GM21723 (cell line): ENCODE measurements around the gene KRT35.

ENCODE experiments used
- ATAC-seq: cut with Tn5 transposase; IDR thresholded peaks from one replicate; pipeline ENCODE4 v1.9.1; 2021; ENCODE audit warnings: mild to moderate bottlenecking, moderate library complexity; ENCODE audit not compliant: unreplicated experiment

KRT35 gene

DNA sequence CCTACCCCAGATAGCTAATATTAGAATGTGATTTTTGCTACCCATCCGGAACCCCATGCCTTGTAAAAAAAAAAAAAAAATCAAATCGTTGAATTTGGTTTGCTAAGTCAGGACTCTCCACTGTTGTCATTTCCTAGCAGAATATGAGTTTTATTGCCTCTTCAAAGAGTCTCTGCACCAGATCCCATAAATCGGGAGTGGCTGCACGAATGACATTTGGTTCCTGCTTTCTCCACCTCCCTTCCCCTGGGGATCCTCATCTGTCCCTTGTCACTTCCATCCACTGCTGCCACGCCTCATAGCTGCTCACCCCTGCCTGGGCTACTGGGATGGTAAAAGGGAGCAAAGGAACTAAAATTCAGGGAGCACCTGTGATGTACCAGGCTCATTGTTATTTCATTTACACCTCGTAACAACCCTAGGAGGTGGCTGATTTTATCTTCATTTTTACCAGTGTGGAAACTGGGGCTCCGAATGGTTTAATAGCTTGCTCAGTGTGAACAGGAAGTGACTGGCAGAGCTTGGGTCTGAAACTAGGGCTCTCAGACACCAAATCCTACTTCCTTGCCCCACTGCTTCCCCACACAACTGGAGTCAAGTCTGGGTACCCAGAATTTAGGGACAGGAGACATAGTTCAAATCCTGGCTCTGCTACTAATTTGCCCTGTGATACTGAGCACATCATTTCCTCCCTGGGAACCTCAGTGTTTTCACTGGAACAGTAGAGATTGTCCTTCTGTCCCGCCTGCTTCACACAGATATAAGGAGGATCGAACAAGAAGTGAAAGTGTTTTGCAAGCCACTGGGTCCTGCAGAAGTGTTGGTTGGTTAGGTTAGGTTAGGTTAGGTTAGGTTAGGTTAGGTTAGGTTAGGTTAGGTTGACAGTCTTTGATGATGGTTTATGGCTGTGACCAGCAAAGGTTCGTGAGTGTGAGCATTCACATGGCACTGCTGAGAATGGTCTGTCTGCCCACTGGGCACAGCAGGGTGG, 9.3 kb upstream of the KRT35 start:
- no peak for ATAC-seq

DNA sequence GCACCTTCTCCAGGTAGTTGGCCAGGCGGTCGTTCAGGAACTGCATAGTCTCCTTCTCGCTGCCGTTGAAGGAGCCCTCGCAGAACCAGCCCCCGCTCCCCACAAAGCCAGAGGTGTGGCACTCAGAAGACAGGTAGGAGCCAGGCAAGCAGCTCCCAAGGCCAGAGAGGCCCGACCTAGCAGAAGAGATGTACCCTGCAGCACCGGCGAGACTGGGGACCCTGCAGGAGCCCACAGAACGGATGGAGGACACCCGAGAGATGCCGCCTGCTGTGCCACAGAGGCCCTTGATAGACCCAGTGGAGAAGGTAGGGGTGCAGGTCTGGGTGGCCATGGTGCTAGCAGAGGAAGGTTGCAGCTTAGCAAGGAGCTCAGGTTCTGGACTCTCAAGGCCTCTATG, 8.6 kb upstream of the KRT35 start, which contains the start of gene KRT36:
KRT36 (minus strand) TSS at position 380 of the 400 bp plus-strand sequence; CDS start at position 334, 46 bp downstream.
- no peak for ATAC-seq

DNA sequence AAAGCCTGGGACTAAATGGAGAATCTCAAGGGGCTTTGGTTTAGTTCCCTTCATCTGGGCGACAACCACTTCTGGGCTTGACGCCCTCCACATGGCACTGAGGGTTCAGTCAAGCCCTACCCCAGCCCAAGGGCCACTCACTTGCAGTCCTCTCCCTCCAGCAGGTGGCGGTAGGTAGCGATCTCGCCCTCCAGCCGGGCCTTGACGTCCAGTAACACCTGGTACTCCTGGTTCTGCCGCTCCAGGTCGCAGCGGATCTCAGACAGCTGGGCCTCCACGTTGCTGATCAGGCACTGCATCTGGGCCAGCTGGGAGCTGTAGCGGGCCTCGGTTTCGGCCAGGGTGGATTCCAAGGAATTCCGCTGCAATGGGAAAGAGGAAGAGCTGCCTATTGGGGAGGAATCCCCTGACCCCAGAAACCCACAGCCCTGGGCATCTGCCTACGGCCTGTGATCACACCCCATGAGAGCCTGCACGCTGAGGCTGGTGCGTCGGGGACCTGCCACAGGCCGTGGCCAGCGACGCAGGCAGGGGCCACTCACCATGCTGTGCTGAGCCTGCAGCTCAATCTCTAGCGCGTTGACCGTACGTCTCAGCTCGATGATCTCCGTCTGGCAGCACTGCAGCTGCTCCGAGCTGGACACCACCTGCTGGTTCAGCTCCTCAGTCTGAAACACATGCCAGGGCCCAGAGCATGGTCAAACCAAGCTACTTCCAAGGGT, 6.0 kb upstream of the KRT35 start:
- no peak for ATAC-seq

DNA sequence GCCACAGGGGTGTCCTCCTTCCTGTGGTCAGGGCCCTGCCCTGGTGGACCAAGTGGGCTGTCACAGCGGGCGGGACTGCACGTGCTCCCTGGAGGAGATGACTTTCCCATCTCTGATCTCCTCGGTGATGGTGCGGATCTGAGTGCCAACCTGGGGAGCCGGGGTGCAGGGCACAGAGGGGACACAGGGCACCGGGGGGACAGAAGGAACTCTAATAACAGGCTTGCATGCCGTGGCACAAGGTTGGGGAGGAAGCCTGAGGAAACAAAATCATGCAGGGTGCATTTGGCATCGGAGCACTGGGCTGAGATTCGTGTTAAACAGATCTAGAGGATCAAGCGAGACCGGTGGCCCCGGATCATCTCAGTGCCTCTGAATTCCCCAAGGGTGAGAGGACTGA, 5.4 kb upstream of the KRT35 start:
- no peak for ATAC-seq

DNA sequence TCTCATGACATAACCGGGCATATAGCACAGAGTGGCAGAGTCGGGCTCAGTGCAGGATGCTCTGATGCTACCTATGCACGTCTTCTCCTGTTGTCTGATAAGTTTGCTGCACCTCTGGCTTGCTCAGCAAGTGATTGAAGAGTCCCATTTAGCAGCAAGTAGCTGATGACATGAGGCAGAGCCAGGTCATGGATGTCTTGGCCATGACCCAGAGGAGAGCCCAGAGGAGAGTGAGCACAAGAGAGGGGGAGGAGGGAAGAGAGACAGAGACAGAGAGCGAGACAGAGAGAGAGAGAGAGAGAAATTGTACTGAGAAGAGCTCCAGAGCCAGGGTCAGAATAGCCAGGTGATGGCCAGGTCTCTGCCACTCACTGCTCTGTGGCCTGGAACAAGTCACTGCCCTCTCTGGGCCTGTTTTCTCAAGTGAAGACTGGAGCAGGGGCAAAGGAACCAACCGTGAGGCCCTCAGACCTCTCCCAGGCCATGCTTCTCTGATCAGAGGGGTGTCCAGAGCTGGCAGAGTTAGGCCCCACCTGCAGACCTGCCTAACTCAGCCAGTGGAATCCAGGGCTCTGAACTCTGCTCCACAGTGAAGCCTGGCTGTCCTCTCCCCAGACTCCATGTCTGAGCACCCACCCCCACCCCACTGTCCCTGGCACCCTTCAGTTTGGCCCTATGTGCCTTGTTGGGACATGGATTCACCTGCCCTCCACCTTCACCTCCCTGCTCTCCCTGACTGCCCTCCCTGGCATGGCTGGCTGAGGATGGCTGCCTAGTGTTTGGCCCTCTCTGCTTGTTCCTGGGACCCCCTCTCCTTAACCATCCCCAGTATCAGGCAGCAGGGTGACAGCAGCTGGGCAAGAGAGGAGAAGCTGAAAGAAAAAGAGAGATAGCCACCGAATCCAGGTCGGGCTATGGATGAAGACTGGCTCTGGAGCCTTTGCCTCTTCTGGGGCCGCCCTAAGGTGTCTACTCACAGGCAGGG, 4.3 kb upstream of the KRT35 start:
- ATAC-seq, result no peak

DNA sequence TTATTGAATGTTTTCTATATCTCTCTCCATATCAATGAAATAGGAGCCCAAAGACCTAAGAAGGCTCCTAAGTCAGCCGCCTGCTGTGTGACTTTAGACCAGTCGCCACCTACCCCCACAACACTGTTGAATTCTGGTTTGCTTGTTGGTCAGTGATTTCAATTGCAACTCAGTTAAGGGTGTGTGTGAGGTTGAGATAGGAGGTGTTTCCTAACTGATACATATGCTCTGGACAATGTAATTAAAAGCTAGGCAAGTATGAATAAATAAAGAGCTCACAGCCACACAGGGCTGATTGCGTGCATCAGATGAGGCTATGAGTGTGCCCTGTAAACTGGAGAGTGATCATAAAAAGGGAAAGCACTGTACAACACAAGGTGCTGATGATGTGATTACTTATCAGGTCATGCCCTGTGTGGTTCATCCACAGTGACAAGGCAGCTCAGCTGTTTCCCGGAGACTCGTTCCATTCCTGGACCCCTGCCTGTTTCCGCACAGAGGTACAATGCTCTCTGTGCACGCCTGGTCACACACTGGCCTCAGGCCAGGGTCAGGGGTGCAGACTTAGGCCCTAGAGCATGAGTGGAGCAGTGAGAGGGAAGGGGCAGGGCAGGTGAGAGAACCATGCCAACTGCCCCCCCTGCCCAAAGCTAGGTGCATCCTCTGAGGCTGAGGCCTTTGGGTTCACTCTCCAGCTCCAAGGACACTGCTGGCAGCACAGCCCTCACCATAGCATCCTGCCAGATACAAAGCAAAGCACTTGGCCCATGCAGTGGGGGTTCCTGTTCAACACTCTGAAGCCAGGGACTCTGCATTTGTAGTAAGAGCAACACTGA, 3.3 kb upstream of the KRT35 start:
- no peak for ATAC-seq

DNA sequence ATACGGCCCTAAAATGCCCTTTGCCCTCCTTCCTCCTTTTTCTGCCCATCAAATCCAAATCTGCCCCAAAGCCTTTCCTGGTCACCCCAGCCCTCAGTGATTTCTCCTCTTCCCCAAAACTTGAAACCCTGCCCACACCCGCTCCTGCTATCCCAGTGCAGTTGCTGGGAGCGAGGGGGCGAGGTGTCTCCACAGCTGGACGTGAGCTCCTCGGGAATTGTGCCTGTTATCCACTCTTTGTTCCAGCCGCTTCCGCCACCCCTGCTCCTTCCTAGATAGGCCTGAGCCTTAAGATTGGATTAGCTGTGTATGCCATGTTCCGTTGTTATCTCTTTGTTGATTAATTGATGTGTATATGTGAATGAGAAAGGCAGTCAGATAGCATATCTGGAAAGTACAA, 2.6 kb upstream of the KRT35 start:
- ATAC-seq, result no peak

DNA sequence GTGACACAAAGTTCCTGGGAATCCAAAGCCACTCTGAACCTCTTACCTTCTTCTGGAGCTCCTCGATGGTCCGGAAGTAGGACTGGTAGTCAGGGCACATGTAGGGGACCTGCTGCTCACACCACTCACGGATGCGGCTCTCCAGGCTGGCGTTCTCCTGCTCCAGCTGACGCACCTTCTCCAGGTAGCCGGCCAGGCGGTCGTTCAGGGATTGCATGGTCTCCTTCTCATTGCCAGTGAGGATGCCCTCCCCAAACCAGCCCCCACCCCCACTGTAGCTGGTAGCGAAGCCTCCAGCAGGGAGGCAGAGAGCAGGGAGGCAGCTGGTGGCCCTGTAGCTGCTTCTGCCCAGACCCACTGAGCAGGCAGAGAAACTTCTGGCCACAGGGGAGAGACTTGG, 370 bp downstream of the KRT35 start:
- no peak for ATAC-seq

DNA sequence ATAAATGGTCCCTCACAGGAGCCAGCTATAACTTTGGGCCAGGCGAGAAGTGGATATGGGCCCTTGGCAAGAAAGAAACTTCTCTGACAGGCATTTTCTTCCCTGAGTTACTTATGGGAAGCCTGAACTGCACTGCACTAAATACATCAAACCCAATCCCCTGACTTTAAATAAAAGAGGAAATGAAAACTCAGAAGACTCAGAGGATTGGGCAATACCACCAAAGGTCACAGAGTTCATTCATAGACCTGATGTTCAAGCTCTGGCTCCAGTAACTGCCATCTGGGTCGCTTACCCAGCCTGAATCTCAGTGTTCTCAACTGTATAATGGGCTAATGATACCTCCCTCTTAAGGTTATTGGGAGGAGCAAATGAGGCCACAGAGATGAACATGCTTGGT, 815 bp downstream of the KRT35 start:
- no peak for ATAC-seq

DNA sequence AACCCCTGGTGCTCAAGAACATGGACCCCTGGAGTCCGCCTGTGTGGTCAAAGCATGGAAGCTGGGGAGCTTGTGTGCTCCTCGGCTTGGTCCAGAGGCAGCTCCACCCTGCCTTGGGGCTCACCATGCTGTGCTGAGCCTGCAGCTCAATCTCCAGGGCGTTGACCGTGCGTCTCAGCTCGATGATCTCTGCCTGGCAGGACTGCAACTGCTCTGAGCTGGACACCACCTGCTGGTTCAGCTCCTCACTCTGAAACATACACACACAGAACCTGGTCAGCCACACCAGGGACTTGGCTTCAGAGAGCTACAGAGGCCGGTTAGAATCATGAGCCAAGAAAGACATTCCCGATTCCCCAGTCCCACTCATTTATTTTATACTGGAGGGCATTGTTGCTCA, 2.7 kb downstream of the KRT35 start:
- no peak for ATAC-seq

DNA sequence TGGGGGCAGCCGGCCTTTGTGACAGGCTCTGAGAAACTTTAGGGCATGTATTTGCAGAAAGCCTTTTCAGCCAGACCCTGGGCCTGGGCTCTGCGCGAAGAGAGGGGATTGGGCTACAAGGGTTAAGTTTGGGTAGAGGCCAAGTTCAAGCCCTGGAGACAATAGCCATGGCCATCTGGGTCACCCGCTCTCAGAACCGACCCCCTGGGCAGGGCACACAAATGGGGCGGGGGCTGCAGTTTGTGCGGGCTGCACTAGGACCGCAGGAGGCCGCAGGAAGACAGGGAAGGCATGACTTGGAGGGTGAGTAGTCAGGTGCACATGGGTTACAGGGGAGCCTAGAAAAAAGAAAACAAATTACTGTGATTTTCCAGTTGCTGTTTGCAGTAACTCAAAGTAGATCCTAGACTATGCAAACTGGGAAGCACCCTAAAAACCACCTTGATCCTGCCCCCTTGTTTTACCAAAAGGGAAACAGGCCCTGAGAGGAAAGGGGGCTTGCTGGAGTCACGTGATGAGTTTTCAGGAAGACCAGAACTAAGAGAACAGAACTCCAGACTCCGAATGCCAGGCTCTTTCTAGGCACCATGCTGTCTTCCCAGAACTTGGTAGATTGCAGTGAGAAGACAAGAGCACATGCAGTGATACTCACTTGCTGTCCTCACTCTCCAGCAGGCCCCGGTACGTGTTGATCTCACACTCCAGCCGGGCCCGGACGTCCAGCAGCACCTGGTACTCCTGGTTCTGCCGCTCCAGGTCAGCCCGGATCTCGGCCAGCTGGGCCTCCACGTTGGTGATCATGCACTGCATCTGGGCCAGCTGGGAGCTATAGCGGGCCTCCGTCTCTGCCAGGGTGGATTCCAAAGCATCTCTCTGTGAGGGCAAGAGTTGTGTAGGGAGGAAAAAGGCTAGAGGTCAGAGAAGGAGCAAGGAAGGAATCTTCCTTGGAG, 3.8 kb downstream of the KRT35 start:
- ATAC-seq, result no peak

DNA sequence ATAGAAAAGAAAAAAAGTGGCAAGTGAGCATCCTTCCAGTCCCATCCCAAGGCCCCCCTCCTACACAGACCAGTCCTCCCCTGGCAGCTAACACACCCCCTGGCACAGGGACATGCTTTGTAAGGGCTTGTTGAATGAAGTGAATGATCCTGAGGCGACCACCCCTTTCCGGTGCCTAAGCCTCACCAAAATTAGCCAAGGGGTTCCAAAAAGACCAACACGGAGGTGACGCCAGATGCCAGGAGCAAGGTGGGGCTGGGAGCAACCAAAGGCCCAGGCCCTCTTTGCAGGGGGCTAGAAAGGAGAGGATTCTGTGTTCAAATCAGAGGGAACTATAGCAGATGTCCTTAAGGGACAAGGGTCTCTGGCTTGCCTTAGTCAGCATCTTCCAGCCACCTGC, 5.5 kb downstream of the KRT35 start:
- no peak for ATAC-seq

DNA sequence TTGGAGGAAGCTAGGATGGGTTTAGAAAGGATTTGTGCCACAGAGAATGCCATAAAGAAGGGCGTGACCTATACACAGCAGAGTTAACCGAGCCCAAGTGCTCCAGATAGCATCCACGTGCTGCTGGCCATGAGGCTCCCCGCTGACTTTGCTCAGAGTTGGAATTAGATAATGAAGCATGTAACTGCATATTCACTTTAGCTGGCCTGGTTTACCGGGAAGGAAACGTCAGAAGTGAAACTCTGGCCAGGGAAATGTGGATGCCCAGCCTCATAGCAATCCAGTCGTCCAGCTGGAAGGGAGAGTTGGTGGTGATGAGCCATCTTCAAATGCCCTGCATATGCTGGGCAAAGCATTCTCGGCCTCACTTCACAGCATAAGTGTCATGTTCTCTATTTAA, 6.1 kb downstream of the KRT35 start:
- no peak for ATAC-seq

DNA sequence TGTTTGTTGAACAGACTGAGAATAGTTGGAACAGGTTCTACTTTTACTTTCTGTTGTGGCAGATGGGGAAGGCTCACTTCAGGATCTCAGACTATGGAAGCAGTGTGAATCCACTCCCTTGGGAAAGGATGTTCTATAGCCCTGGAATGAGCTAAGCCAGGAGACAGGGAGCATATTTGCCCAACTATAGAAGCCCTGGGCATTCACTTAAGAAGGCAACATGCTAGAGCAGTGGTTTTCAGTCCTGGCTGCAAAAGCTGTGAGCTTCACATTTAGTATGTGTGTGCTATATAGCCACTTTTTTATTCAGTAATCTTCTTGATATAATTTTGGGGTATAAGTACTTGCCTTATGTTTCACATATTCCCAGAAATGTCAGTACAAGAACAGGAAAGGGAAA, 12.6 kb downstream of the KRT35 start:
- no peak for ATAC-seq

DNA sequence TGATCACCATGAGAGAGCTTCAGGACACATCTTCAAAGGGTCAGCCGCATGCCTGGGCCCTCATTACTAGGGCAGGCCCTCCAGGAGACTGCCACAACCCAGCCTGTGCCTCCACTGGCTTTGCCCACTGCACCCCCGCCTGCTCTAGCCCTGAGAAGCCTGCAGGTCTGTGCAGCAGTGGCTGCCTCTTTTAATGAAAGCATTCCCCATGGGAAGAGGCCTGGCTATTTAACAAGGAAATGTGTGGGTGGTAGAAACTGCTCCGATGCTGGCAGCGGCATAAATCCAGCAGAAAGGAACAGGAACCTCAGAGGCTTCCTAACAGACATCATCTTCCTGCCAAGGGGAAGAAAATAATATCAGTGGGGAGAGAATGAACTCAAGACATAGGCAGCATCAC, 13.4 kb downstream of the KRT35 start:
- no peak for ATAC-seq

DNA sequence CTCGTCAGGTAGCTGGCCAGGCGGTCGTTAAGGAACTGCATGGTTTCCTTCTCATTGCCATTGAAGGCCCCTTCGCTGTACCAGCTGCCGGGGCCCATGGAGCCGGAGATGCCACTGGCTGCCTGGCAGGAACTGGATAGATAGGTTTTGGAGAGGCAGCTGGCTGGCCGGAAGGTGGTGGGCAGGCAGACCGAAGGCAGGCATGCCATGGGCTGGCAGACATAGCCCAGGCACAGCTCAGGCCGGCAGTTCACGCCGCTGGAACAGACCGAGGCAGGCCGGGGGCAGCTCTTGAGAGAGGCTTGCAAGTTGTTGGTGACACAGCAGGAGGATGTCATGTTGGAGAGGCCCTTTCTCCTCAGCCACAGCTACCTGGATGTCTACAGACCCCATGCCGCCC, 14.0 kb downstream of the KRT35 start, which contains the start of gene KRT32:
KRT32 (minus strand) TSS at position 399 of the 400 bp plus-strand sequence; CDS start at position 338, 61 bp downstream.
- ATAC-seq, result no peak

DNA sequence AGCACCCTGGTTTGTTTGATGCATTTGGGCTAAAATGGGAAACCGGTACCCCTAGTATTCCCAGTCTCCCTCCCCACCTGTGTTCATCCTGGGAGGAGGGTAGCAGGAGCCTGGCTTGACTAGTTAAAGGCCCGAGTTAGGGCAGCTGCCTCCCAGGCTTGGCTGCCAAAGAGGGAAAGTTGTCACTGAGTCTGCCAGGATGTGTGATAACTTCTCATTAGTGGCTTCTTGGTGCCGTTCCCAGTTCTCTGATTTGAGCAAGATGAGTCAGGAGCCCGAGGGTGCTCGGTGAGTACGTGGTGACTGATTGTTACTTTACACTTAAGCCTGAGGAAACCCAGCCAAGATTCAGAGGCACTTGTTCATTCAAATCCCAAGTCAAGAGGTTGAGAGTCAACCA, 16.3 kb downstream of the KRT35 start:
- ATAC-seq, result no peak

DNA sequence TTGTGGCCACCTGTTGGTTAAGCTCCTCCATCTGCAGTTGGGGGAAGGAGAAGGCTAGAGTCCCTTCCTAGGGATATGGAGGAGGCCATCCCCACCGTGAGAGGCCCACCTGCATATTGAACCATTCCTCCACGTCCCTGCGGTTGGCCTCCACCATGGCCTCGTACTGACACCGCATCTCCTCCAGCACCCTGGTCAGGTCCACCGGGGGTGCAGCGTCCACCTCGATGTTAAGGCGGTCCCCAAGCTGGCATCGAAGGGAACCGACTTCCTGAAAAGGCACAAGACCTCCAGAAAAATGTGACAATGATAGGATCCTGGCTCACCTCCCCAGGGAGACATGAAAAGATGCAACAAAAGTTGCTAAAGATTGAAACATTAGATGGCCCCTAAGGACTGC, 16.8 kb downstream of the KRT35 start:
- ATAC-seq, result no peak

DNA sequence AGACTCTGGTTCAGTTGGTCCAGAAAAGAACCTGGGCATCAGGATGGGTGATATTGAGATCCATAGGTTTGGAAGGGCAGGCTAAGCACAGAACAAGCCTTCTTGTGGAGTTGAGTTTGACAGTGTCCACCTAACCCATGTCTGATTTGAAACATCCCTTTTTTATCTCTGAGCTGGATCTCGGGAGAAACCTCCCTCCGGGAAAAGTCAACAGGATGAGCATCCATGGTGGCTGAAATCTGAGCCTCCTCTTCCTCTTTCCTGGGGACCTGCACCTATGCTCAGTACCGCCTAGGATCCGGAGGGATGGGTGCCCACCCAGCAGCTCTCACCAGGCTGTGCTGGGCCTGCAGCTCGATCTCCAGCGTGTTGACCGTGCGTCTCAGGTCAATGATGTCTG, 17.2 kb downstream of the KRT35 start:
- no peak for ATAC-seq
